ENCODE results near the gene XCR1. TPM values are rescaled to one million over a fixed set of nuclear protein-coding genes. Genes with fewer than 3 reads are reported as not detected.

The XCR1 gene
- total and polyA plus RNA-seq, 9 of the 15 experiments (the other 6 are each of a cell fraction or from before 2014, with no cell fraction given), result not detected

- H3K79me2 ChIP-seq (ENCODE audit: control insufficient read depth, insufficient read depth, low read length), result peaks cover 39% of the 10 kb centered on the region
- 66% methylated on average over 8 of the region's 8 CpGs for WGBS (ENCODE audit: insufficient coverage, low coverage, missing lambda C conversion rate)
- no peak overlapping the region for H3K27ac ChIP-seq (ENCODE audit: extremely low read depth, low read depth, low read length)
- intact Hi-C loops (cut with micrococcal nuclease), result no loop called here
- DNase-seq (ENCODE audit: extremely low read depth in 1 of 4, low spot score in 3 of 4) (no peak), FAIRE-seq (peak; percentile 23), ATAC-seq (no peak)
- peaks cover 3 to 41% of the 10 kb centered on the region in 2 experiments; a peak in 4 of 5 replicates for H3K4me1 ChIP-seq (replicated peaks in 1 of 2; ENCODE audit: control insufficient read depth in 2 of 2, insufficient read depth in 2 of 2, low read length in 2 of 2)
- no TSS peak for BruUV-seq (replicated peaks)
- no peaks in the 10 kb centered on the region for H3K9me3 ChIP-seq (replicated peaks; ENCODE audit: control insufficient read depth, insufficient read depth, low read depth, low read length)
- no peak overlapping the region for H2AFZ ChIP-seq (ENCODE audit: low read depth, low read length)
- no peaks in the 10 kb centered on the region for H3K27me3 ChIP-seq (ENCODE audit: control insufficient read depth in 2 of 2, insufficient read depth in 2 of 2, low read length in 2 of 2)
- ChIA-PET POLR2A (interaction anchor here (0.5 to 1.7 kb wide), 8 partner anchors 8 to 113 kb away, joined by 3 to 5 read pairs (median 3); no protein-coding TSS in a partner anchor), CTCF (ENCODE audit: low intra/inter-chr PET ratio) (no interaction called here)
- no peak overlapping the region for H3K4me3 ChIP-seq
- H3K36me3 ChIP-seq (ENCODE audit: control insufficient read depth, insufficient read depth, low read length), result peaks cover 55% of the 10 kb centered on the region
- H4K20me1 ChIP-seq (replicated peaks; ENCODE audit: control insufficient read depth, insufficient read depth, low read length), result peaks cover 27% of the 10 kb centered on the region
- peaks cover 7% of the 10 kb centered on the region for H3K9me1 ChIP-seq (ENCODE audit: control insufficient read depth, insufficient read depth, low read length)
- no peak overlapping the region for H3K4me2 ChIP-seq (ENCODE audit: insufficient read depth, low read length)
- 0 out of 4 replicates have a peak overlapping the region, but pooled peaks of 1 of the 2 experiments have one; percentile 40 for H3K9ac ChIP-seq (ENCODE audit: insufficient read depth in 1 of 2, low read depth in 2 of 2, low read length in 2 of 2)
- in situ Hi-C loops (cut with MboI), result no loop called here
- no peak for TF ChIP-seq STAT6 (CRISPR knock-in tag; IDR thresholded peaks at IDR 0.05)
- no peak for TF ChIP-seq ZNF592 (IDR thresholded peaks at IDR 0.05)
- no peak for TF ChIP-seq NUFIP1 (IDR thresholded peaks at IDR 0.05; ENCODE audit: partially characterized antibody)
- no peak for TF ChIP-seq VEZF1 (CRISPR knock-in tag; IDR thresholded peaks at IDR 0.05)
- TF ChIP-seq KAT8 (IDR thresholded peaks at IDR 0.05; ENCODE audit: low read depth), result no peak
- no peak for TF ChIP-seq ZKSCAN3 (CRISPR knock-in tag; IDR thresholded peaks at IDR 0.05)
- no peak for TF ChIP-seq COPS2 (conservative IDR thresholded peaks at IDR 0.05)
- TF ChIP-seq ZNF143 (CRISPR knock-in tag; IDR thresholded peaks at IDR 0.05), result no peak
- TF ChIP-seq GABPB1 (CRISPR knock-in tag; IDR thresholded peaks at IDR 0.05), result no peak
- TF ChIP-seq ZBTB7A (IDR thresholded peaks at IDR 0.05; ENCODE audit: borderline replicate concordance, control insufficient read depth, low read depth, low read length), result no peak
- TF ChIP-seq HMG20B (CRISPR knock-in tag; IDR thresholded peaks at IDR 0.05), result no peak
These were observed 42.7 kb downstream of the XCR1 start for GRCh38 chr3:45984331-45985312.

All from K562 (cell line).